ENCODE measurements around the gene HS3ST3B1.

HS3ST3B1 gene

DNA sequence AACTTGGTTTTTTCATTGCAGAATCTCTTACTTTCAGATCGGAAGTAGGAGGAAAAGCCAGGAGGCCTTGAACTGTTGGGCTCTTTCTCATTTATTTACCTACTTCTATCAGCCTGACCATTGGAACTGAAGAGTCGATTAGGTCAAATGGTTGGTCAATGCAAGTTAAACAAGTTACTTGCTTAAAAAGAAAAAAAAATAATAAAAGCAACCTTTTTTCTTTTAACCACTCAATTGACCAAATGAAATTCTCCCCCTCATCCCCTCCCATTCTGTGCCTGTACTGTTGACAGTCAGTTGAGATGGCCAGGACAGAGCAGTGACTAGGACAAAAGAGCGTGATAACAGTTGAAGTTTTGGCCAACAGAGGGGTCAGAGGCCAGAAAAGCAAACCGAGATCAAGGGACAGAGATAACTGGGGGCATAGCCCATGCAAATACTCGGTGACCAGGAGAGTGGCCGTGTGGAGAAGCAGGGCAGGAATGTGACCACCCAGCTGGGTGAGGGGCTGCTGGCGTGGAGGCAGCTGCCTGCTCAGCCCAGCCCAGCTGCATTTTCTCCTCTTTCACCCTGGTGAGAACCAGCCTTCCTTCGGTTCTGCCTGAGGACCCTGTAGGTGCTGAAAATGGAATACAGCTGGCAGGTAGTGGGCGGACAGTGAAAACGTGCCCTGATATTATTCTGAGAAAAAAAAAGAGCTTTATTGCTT is 72.2 kb downstream of the HS3ST3B1 start:
- DNase-seq (ENCODE audit: low read depth), result no peak
- no peak for TF ChIP-seq CTCF (conservative IDR thresholded peaks at IDR 0.05; ENCODE audit: low read depth, low read length)
- H3K4me3 ChIP-seq (ENCODE audit: low read depth, low read length), result no peak overlapping the region

DNA sequence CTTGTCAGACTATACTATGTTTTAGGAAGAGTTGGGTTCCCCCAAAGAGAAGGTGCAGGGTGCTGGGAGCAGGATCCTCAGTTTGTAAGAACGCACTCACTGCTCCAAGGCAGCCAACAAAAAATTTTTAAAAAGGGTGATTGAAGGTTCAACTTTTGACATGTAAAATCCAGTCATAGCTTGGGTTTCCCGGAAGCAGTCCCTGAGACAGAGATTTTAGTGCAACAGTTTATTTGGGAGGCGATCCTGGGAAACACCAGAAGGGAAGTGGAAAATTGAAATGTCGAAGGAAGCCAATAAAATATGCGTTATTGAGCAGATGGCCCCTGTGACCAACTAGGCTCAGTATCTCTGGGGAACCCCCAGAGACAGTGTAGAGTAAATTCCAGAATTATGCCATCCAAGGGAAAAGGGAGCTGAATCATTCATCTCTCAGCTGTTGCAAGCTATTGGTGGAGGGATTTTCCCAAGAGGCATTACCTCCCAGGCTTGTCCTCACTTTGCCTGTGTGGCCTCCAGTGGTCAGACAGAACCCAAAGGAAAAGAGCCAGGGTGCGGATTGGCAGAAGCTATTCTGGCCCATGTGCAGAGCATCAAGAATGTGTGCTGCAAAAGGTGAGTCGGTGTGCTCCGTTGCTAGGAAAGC is 72.9 kb downstream of the HS3ST3B1 start:
- H3K4me3 ChIP-seq (ENCODE audit: low read depth, low read length), result no peak overlapping the region
- no peak for TF ChIP-seq CTCF (conservative IDR thresholded peaks at IDR 0.05; ENCODE audit: low read depth, low read length)
- DNase-seq (ENCODE audit: low read depth), result peak; percentile 64

GRCh38 chr17:14374268-14374667 is 73.4 kb downstream of the HS3ST3B1 start:
- no peak overlapping the region for H3K4me3 ChIP-seq (ENCODE audit: low read depth, low read length)
- TF ChIP-seq CTCF (conservative IDR thresholded peaks at IDR 0.05; ENCODE audit: low read depth, low read length), result no peak
- no peak for DNase-seq (ENCODE audit: low read depth)

DNA sequence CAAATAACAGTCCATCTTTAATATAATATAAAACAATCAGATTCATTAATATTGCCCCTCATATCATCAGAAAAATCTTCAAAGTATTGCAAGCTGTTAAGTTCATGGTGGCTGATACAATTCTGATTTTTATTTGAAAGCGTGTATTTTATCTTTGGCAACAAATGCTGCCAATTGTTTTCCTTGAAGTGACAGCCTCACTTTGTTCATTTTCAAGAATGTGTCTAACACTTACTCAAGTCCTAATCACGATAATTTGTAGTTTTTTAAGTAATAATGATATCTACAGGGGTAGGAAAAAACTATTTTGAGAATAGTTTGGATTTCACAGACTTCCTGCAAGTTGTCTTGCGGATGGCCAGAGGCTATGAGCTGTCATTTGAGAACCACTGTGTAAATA is 75.8 kb downstream of the HS3ST3B1 start:
- no peak for TF ChIP-seq CTCF (conservative IDR thresholded peaks at IDR 0.05; ENCODE audit: low read depth, low read length)
- DNase-seq (ENCODE audit: low read depth), result no peak
- H3K4me3 ChIP-seq (ENCODE audit: low read depth, low read length), result no peak overlapping the region

- no peak overlapping the region for H3K4me3 ChIP-seq (ENCODE audit: low read depth, low read length)
- DNase-seq (ENCODE audit: low read depth), result no peak
- TF ChIP-seq CTCF (conservative IDR thresholded peaks at IDR 0.05; ENCODE audit: low read depth, low read length), result no peak
Observed at GRCh38 chr17:14381606-14382005, 80.7 kb downstream of the HS3ST3B1 start.

DNA sequence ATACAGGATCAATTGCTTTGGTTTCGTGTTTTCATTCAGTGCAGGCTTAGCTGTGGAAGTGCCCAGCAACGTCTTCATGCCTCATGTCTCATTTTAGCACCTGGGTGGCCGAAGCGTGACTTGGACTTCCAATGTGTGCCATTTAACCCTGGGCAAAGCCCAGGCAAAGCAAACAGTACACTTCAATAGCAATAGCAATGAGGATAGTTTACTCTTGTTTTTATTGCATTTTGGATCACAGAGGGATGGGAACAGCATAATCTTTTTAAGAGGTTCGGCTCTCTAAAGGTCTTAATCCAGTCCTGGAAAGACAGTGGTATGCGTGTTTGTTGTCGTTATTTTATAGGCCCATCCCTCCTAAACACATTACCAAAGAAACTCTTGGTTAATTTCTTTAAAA is 86.2 kb downstream of the HS3ST3B1 start:
- TF ChIP-seq CTCF (conservative IDR thresholded peaks at IDR 0.05; ENCODE audit: low read depth, low read length), result no peak
- no peak for DNase-seq (ENCODE audit: low read depth)

DNA sequence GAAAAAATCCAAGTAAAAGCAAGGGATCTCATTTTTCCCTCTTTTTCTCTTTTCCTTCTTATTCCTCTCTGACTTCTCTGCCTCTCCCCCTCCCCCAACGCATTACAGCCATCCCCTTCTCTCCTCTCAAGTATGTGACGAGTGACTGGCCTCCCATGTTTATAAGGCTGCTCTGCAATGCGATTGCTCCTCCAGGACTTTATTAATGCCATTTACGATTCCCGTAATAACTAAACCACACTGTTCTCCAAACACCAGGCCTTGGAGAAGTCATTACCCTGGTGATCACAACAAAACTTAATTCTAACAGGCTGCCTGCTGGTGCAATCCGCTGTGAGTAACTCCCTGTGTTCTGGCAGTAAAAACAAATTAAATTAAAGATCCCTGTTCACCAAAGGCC is 88.8 kb downstream of the HS3ST3B1 start:
- no peak for TF ChIP-seq CTCF (conservative IDR thresholded peaks at IDR 0.05; ENCODE audit: low read depth, low read length)
- H3K4me3 ChIP-seq (ENCODE audit: low read depth, low read length), result no peak overlapping the region
- no peak for DNase-seq (ENCODE audit: low read depth)

More for the DNA sequence above, 86.2 kb downstream of the HS3ST3B1 start:
- H3K4me3 ChIP-seq (ENCODE audit: low read depth, low read length), result no peak overlapping the region
